Measurements from ENCODE around the gene LUC7L3.
"Not testable (repeated sequence)": the region's sequence is repeated elsewhere in the genome, so short reads cannot be mapped to it uniquely, and the experiment has no call there.

LUC7L3 gene

GRCh38 chr17:50790618-50791017, 71.2 kb downstream of the LUC7L3 start:
- DNase-seq, result no peak

GRCh38 chr17:50792132-50792531, 72.7 kb downstream of the LUC7L3 start:
- DNase-seq, result no peak

DNA sequence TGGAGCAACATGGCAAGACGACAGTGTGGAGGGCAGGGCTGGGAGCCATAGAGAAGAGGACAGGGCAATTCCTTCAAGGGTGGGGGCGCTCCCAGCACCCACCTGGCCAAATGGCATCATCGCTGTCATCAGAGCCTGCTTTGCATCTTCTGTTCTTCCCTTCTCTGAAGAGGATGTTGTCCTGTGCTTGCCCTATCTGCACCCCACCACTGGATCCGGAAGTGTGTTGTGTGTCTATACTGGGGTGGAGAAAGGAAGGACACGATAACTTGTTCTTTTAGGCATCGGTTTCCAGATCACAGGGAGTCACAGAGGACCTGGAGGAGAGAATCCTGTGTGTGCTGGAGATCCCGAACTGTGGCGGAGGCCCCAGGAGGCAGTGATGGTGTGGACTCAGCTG, 73.6 kb downstream of the LUC7L3 start:
- no peak for DNase-seq

DNA sequence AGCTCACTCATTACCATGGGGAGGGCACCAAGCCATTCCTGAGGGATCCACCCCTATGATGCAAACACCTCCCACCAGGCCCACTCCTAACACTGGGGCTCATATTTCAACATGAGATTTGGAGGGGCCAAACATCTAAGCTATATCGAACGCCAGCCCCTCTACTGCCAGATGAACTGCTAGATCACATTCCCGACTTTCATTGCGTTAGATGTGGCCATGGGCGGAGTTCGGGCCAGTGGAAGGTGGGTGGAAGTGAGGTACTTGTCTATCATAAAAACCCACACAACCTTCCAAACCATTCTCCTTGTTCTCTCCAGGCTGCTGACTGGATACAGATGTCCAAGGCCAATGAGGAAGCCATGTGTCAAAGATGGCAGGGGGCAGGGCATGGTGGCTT, 75.0 kb downstream of the LUC7L3 start:
- DNase-seq, result no peak

DNA sequence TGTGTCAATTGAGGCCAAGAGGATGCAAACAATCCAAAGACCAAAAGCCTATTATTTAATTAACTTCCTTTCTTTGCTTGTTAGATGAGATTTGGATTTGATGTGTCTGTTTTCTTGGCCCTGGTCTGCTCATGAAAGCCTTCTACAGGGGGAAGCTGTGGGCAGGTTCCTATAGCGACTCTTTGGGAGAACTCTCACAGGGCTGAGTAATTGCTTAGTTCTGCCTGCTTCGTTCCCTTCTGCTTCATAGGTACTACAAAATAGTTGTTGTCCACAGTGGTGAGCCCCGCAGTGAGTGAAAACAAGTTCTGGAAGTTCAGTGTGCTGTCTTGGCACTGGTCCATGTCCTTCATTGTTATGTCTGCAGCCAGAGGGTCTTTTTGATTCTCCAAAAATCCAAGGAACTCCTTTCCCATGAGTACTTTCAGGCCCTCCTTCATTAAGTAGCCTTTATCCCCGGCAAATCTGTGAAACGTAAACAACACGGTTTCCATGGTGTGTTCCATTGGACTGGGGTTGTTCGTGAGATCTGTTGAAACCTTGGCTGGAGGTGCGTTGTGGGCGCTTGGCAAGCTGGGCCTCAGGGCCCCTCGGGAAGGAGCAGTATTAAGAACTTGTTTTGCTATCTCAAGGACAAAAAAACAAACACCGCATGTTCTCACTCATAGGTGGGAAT, 77.9 kb downstream of the LUC7L3 start:
- no peak for DNase-seq

DNA sequence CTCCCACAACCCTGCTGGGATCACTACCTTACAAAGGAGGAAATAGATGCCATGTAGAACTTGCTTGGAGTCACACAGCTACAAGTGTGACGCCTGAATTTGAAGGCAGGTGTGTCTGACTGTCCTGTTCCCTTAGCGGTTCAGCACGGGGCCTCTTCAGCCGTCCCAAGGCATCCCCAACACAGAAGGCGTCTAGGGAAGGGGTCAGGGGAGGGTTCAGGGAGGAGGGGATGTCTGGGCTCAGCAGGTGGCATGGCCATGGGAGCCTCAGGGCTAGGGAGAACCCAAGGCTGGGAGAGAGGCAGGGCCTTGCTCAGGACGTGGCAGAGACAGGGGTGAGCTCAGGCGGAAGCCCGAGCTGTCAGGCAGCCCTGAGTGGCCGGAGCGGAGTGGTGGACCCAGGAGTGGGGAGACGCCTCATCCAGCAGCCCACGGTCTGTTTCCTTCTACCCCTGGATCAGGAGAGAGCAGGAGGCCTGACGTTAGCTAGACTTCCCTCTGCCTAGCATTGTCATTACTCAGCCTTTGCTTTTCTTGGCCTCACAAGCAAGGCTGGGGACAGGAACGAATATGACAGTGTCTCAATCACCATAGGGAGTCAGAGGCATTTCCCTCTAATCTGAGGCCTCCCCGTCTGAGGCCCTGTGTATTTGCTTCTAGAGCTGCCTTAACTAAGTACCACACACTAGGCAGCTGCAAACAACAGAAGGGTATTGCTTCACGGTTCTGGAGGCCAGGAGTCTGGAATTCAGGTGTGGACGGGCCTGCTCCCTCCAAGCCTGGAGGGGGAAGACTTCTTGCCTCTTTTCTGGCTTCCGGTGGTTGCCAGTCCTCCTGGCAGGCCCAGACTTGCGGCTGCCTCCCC, 79.3 kb downstream of the LUC7L3 start:
- DNase-seq, result no peak

- no peak for DNase-seq
Observed at GRCh38 chr17:50799582-50799981, 80.2 kb downstream of the LUC7L3 start.

DNA sequence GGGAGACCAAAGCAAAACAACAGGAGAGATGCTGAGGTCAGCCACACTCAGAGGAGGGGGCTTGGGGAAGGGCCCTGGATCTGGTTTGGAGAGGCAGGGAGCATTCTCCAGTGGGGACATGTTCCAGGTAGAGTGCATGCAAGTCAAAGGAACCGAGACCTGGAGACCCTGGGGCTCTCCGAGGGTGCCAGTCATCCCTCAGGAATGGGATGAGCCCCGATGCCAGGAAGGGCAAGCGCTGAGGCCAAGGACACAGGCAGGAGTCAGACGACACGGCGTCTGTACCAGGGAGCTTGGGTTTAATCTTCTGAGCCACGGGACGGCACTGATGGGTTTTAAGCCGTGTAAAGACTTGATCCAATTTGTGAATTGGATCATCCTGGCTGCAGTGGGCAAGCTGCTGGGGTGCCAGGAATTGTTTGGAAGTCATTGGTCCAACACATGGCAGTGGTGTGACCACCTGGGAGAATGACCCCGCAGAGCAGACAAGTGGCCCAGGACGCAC, 80.8 kb downstream of the LUC7L3 start:
- no peak for DNase-seq

DNA sequence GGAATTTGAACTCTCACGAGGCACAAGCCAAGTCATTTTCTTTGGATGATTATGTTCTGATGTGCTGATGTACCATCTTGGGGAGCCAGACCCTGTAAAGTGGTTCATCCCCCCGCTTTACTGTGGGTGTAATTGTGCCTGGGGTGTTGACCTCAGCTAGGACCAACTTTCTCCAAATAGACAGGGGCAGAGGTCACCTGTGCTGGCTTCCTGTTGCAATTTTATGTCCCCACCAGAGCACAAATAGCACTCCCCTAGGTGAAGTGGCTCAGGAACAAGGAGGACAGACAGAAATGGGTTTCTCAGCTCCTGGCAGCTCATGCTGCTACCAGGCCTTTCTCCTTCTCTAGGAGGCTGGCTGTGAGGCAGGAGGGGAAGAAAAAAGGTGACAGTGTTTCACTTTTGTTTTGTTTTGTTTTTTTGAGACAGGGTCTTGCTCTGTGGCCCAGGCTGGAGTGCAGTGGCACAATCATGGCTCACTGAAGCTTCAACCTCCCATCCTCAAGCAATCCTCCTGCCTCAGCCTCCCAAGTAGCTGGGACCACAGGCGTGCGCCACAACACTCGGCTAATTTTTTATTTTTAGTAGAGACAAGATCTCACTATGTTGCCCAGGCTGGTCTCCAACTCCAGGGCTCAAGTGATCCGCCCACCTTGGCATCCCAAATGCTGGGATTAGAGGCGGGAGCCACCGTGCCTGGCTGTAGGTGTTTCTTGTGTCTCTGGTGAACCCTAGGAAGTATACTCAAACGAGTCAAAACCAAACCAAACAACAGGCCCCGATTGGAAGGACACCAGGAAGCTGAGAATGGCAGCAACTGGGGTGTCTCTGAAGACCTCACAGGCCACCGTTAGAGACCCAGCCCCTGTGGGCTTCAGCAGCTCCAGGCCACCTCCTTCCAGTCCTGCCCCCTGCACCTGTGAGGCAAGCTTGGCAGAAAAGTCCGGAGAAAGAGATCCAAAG, 83.5 kb downstream of the LUC7L3 start:
- DNase-seq, result no peak

DNA sequence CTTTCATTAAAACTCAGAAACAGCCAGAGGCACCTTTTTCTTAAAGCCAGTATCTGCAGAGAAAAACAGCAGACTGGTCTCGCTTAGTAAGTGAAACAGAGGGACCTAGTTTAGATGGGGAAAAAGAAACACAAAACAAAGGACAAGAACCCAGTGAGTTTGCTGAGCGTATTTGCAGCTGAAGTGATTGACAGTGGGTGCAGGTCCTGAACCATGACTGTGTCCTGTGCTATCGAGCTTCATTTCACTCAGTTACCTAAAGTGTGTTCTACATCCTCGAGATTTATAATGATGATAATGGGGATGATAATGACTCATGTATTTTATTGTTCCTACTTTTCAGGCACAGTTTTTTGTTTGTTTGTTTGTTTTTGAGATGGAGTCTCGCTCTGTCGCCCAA, 84.3 kb downstream of the LUC7L3 start:
- DNase-seq, result no peak

DNA sequence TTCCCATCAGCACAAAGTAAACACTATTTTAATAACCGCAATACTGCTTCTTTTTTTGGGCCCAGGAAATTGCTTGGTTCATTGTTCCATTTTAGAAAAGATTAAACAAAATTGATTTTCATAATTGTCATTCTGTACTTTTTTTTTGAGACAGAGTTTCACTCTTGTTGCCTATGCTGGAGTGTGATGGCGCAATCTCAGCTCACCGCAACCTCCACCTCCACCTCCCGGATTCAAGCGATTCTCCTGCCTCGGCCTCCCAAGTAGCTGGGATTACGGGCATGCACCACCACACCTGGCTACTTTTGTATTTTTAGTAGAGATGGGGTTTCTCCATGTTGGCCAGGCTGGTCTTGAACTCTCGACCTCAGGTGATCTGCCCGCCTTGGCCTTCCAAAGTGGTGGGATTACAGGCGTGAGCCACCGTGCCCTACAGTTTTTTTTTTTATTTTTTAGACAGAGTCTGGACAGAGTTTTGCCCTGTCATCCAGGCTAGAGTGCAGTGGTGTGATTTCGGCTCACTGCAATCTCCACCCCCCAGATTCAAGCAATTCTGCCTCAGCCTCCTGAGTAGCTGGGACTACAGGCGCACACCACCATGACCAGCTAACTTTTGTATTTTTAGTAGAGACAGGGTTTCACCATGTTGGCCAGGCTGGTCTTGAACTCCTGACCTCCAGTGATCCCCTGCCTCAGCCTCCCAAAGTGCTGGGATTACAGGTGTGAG, 85.5 kb downstream of the LUC7L3 start:
- DNase-seq, result not testable (repeated sequence)

GRCh38 chr17:50805486-50805885, 86.1 kb downstream of the LUC7L3 start:
- DNase-seq, result no peak
